ENCODE measurements around the gene HDAC9.

The HDAC9 gene

GRCh38 chr7:18552316-18552916 lies 56.9 kb downstream of the HDAC9 start:
- DNase-seq (ENCODE audit: low read depth, low spot score): no peak
- H3K4me3 ChIP-seq (ENCODE audit: low read depth, low read length): no peak overlapping the region
- CTCF ChIA-PET: interaction anchor here (0.6 to 1.7 kb wide), 4 partner anchors 18 to 199 kb away, joined by 3 to 7 read pairs (median 4); no protein-coding TSS in a partner anchor
- POLR2A ChIA-PET: interaction anchor here (1.6 kb wide), 1 partner anchor 17 kb away, joined by 3 read pairs; no protein-coding TSS in a partner anchor
- no peak for TF ChIP-seq CTCF (IDR thresholded peaks at IDR 0.05; ENCODE audit: insufficient read depth, low read length, missing control alignments)

- no peak for TF ChIP-seq CTCF (IDR thresholded peaks at IDR 0.05; ENCODE audit: insufficient read depth, low read length, missing control alignments)
- ChIA-PET POLR2A (interaction anchor here (1.6 kb wide), 1 partner anchor 17 kb away, joined by 3 read pairs; no protein-coding TSS in a partner anchor), CTCF (interaction anchor here (0.6 to 1.7 kb wide), 4 partner anchors 17 to 200 kb away, joined by 3 to 7 read pairs (median 4); no protein-coding TSS in a partner anchor)
- DNase-seq (ENCODE audit: low read depth, low spot score): no peak
- no peak overlapping the region for H3K4me3 ChIP-seq (ENCODE audit: low read depth, low read length)
Measured at GRCh38 chr7:18552943-18553604, 57.5 kb downstream of the HDAC9 start.

- CTCF ChIA-PET: no interaction called here
- POLR2A ChIA-PET: no interaction called here
- no peak for TF ChIP-seq CTCF (IDR thresholded peaks at IDR 0.05; ENCODE audit: insufficient read depth, low read length, missing control alignments)
- no peak for DNase-seq (ENCODE audit: low read depth, low spot score)
- no peak overlapping the region for H3K4me3 ChIP-seq (ENCODE audit: low read depth, low read length)
Measured at GRCh38 chr7:18553605-18554003, 58.1 kb downstream of the HDAC9 start.

- no peak for TF ChIP-seq CTCF (IDR thresholded peaks at IDR 0.05; ENCODE audit: insufficient read depth, low read length, missing control alignments)
- ChIA-PET POLR2A (interaction anchor here (0.6 kb wide), 1 partner anchor 40 kb away, joined by 3 read pairs; no protein-coding TSS in a partner anchor), CTCF (interaction anchor here (0.8 to 1.5 kb wide), 4 partner anchors 12 to 203 kb away, joined by 3 to 8 read pairs (median 4); no protein-coding TSS in a partner anchor)
- H3K4me3 ChIP-seq (ENCODE audit: low read depth, low read length): no peak overlapping the region
- no peak for DNase-seq (ENCODE audit: low read depth, low spot score)
Measured at GRCh38 chr7:18555120-18555519, 59.6 kb downstream of the HDAC9 start.

- TF ChIP-seq CTCF (IDR thresholded peaks at IDR 0.05; ENCODE audit: insufficient read depth, low read length, missing control alignments): no peak
- no peak for DNase-seq (ENCODE audit: low read depth, low spot score)
- POLR2A ChIA-PET: no interaction called here
- H3K4me3 ChIP-seq (ENCODE audit: low read depth, low read length): no peak overlapping the region
- CTCF ChIA-PET: interaction anchor here (0.8 to 1.5 kb wide), 3 partner anchors 15 to 203 kb away, joined by 3 to 8 read pairs (median 4); no protein-coding TSS in a partner anchor
Measured at GRCh38 chr7:18555968-18556367, 60.4 kb downstream of the HDAC9 start.

GRCh38 chr7:18558503-18558902 lies 63.0 kb downstream of the HDAC9 start:
- POLR2A ChIA-PET: no interaction called here
- CTCF ChIA-PET: interaction anchor here (0.6 to 1.4 kb wide), 5 partner anchors 12 to 206 kb away, joined by 3 to 7 read pairs (median 3); no protein-coding TSS in a partner anchor
- no peak for DNase-seq (ENCODE audit: low read depth, low spot score)
- no peak for TF ChIP-seq CTCF (IDR thresholded peaks at IDR 0.05; ENCODE audit: insufficient read depth, low read length, missing control alignments)
- no peak overlapping the region for H3K4me3 ChIP-seq (ENCODE audit: low read depth, low read length)

All from AG04449 (cell line).